ENCODE data around the gene ROBO3.

The ROBO3 gene

GRCh38 chr11:124865181-124865901 is at the start of gene ROBO3:
Gene ROBO3 (plus strand): TSS chr11:124865432. CDS start chr11:124865578, 146 bp downstream.
- DNase-seq (ENCODE audit: low read depth in 3 of 3, low spot score in 1 of 3), result no peak

- DNase-seq (ENCODE audit: low read depth in 3 of 3, low spot score in 1 of 3), result no peak
These were observed 48.2 kb upstream of the ROBO3 start for GRCh38 chr11:124817036-124817435.

- DNase-seq (ENCODE audit: low read depth in 3 of 3, low spot score in 1 of 3), result no peak
These were observed 43.1 kb upstream of the ROBO3 start for GRCh38 chr11:124821995-124822730.

GRCh38 chr11:124823512-124824376 is 41.5 kb upstream of the ROBO3 start:
- DNase-seq (ENCODE audit: low read depth in 3 of 3, low spot score in 1 of 3), result no peak

GRCh38 chr11:124825876-124826275 is 39.4 kb upstream of the ROBO3 start:
- no peak for DNase-seq (ENCODE audit: low read depth in 3 of 3, low spot score in 1 of 3)

GRCh38 chr11:124829986-124830385 is 35.2 kb upstream of the ROBO3 start:
- no peak for DNase-seq (ENCODE audit: low read depth in 3 of 3, low spot score in 1 of 3)

GRCh38 chr11:124830749-124831148 is 34.5 kb upstream of the ROBO3 start:
- DNase-seq (ENCODE audit: low read depth in 3 of 3, low spot score in 1 of 3), result no peak

GRCh38 chr11:124831897-124832296 is 33.3 kb upstream of the ROBO3 start:
- no peak for DNase-seq (ENCODE audit: low read depth in 3 of 3, low spot score in 1 of 3)

GRCh38 chr11:124832571-124832970 is 32.7 kb upstream of the ROBO3 start:
- DNase-seq (ENCODE audit: low read depth in 3 of 3, low spot score in 1 of 3), result no peak

GRCh38 chr11:124834526-124835180 is 30.6 kb upstream of the ROBO3 start:
- no peak for DNase-seq (ENCODE audit: low read depth in 3 of 3, low spot score in 1 of 3)

- DNase-seq (ENCODE audit: low read depth in 3 of 3, low spot score in 1 of 3), result no peak
These were observed 29.3 kb upstream of the ROBO3 start for GRCh38 chr11:124835918-124836317.

GRCh38 chr11:124837491-124837856 is 27.8 kb upstream of the ROBO3 start:
- DNase-seq (ENCODE audit: low read depth in 3 of 3, low spot score in 1 of 3), result no peak

GRCh38 chr11:124838805-124839127 is 26.5 kb upstream of the ROBO3 start:
- DNase-seq (ENCODE audit: low read depth in 3 of 3, low spot score in 1 of 3), result no peak

- DNase-seq (ENCODE audit: low read depth in 3 of 3, low spot score in 1 of 3), result no peak
These were observed 25.9 kb upstream of the ROBO3 start for GRCh38 chr11:124839128-124839971.

GRCh38 chr11:124839972-124840621 is 25.1 kb upstream of the ROBO3 start:
- DNase-seq (ENCODE audit: low read depth in 3 of 3, low spot score in 1 of 3), result no peak

GRCh38 chr11:124840666-124841065 is 24.6 kb upstream of the ROBO3 start:
- no peak for DNase-seq (ENCODE audit: low read depth in 3 of 3, low spot score in 1 of 3)

GRCh38 chr11:124841201-124841600 is 24.0 kb upstream of the ROBO3 start:
- DNase-seq (ENCODE audit: low read depth in 3 of 3, low spot score in 1 of 3), result no peak

GRCh38 chr11:124841840-124842239 is 23.4 kb upstream of the ROBO3 start:
- no peak for DNase-seq (ENCODE audit: low read depth in 3 of 3, low spot score in 1 of 3)

- DNase-seq (ENCODE audit: low read depth in 3 of 3, low spot score in 1 of 3), result no peak
These were observed 22.9 kb upstream of the ROBO3 start for GRCh38 chr11:124842305-124842704.

- no peak for DNase-seq (ENCODE audit: low read depth in 3 of 3, low spot score in 1 of 3)
These were observed 21.7 kb upstream of the ROBO3 start for GRCh38 chr11:124843616-124843910.
